Neural progenitor cell (in vitro differentiated cells): ENCODE results near the gene IRX4. TPM values are rescaled to one million over a fixed set of nuclear protein-coding genes. Genes with fewer than 3 reads are reported as not detected.

Source experiments
- DNase-seq: peaks from one replicate; pipeline ENCODE4 v3.0.0-alpha.2; 2016; ENCODE audit warnings: low spot score
- H2AFZ ChIP-seq: fragments of 200-600 bp; sonication (generic); replicated peaks from 2 replicates; pipeline ENCODE4 v1.6.1; 2016; ENCODE audit warnings: antibody characterized with exemption
- H3F3A ChIP-seq: fragments of 200-600 bp; sonication (generic); 2 replicates; pipeline ENCODE4 v1.6.1; 2016; ENCODE audit warnings: antibody characterized with exemption, low read depth
- H3K27ac ChIP-seq: fragments of 200-600 bp; sonication (generic); 2 replicates; pipeline ENCODE4 v1.5.1; 2016; ENCODE audit warnings: mild to moderate bottlenecking
- H3K27me3 ChIP-seq: fragments of 200-600 bp; sonication (generic); 2 replicates; pipeline ENCODE4 v1.6.1; 2016; ENCODE audit warnings: mild to moderate bottlenecking, moderate library complexity
- H3K36me3 ChIP-seq: fragments of 200-600 bp; sonication (generic); 2 replicates; pipeline ENCODE4 v1.5.1; 2016
- H3K4me1 ChIP-seq: fragments of 200-600 bp; sonication (generic); 2 replicates; pipeline ENCODE4 v1.6.1; 2016; ENCODE audit warnings: mixed run types
- H3K4me2 ChIP-seq: fragments of 200-600 bp; sonication (generic); 2 replicates; pipeline ENCODE4 v1.6.1; 2016
- H3K4me3 ChIP-seq: fragments of 200-600 bp; sonication (generic); 2 replicates; pipeline ENCODE4 v1.5.1; 2016
- H3K79me2 ChIP-seq: fragments of 200-600 bp; sonication (generic); 2 replicates; pipeline ENCODE4 v1.6.1; 2016; ENCODE audit warnings: low read depth
- H3K9ac ChIP-seq: fragments of 200-600 bp; sonication (generic); 2 replicates; pipeline ENCODE4 v1.6.1; 2016
- H3K9me3 ChIP-seq: fragments of 200-600 bp; sonication (generic); 2 replicates; pipeline ENCODE4 v1.5.1; 2016; ENCODE audit warnings: low read depth
- H4K20me1 ChIP-seq: fragments of 200-600 bp; sonication (generic); 2 replicates; pipeline ENCODE4 v1.6.1; 2016; ENCODE audit warnings: low read depth
- H3K27ac Mint-ChIP-seq: 3 replicates; pipeline ENCODE4 v1.8.0; 2021; ENCODE audit warnings: mixed read lengths
- H3K27me3 Mint-ChIP-seq: 2 replicates; pipeline ENCODE4 v1.8.0; 2022; ENCODE audit warnings: low read depth, mild to moderate bottlenecking, inconsistent platforms, moderate library complexity, mixed read lengths; ENCODE audit not compliant: insufficient read depth
- H3K36me3 Mint-ChIP-seq: 3 replicates; pipeline ENCODE4 v1.8.0; 2021; ENCODE audit warnings: mixed read lengths
- H3K4me1 Mint-ChIP-seq: 3 replicates; pipeline ENCODE4 v1.8.0; 2021; ENCODE audit warnings: mixed read lengths
- H3K4me3 Mint-ChIP-seq: 3 replicates; pipeline ENCODE4 v1.8.0; 2021; ENCODE audit warnings: mild to moderate bottlenecking, moderate library complexity, mixed read lengths
- H3K9me3 Mint-ChIP-seq: 3 replicates; pipeline ENCODE4 v1.8.0; 2020; ENCODE audit warnings: mixed read lengths
- EZH2 ChIP-seq: fragments of 200-600 bp; sonication (generic); IDR thresholded peaks from 2 replicates; pipeline ENCODE4 v1.6.1; 2017; ENCODE audit warnings: antibody characterized with exemption, mild to moderate bottlenecking, moderate library complexity
- EZH2phosphoT487 ChIP-seq: fragments of 200-600 bp; sonication (generic); IDR thresholded peaks from 2 replicates; pipeline ENCODE4 v1.6.1; 2017; ENCODE audit warnings: antibody characterized with exemption
- total RNA-seq: library from RNA; depleted of rRNA; stranded (reverse); fragments of >200 nt; gene quantifications from 2 replicates; pipeline ENCODE4 v1.2.3, GENCODE V29; 2015; ENCODE audit warnings: low replicate concordance
- TF ChIP-seq, protein P1 (sequence below): fragments of 200-600 bp; sonication (generic); IDR thresholded peaks from 2 replicates; pipeline ENCODE4 v1.5.1; 2017; ENCODE audit warnings: antibody characterized with exemption, mild to moderate bottlenecking

Gene IRX4
- total RNA-seq, 1 donor from 2014 or later, result not detected

DNA sequence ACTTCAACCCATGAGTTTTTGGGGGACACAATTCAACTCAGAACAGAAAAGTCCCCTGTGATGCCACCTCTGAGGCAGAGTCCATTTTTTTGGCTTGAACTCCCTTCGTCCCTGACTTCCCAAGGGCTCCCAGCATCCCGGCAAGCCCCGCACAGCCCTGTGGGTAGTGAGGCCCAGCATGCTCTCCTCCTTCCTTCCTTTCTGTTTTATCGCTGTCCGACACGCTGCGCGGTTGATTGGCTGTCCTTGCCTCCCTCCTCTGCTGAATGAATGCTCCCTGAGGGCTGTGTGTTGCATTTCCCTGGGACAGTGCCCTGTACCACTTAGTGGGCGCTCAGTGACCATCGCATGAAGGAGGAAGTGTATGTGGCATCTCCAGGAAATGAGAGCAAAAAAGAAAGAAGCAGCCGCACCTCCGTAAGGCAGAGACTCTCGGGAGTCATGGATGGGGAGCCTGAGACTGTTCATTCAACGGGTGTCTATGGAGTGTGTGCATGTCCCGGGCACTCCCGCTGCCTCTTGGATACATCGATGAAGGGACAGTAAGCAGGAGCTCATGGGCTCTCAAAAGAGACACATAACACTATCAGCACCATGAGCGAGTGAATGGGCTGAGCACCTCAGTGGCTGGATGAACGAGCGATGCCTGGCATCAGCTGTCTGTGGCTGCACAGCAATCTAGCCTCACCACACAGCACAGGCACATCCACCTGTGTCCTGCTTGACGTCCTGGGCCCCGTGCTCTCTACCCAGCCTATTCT, 10.1 kb upstream of the IRX4 start:
- H3K4me1 ChIP-seq, result no peaks in the 10 kb centered on the region
- H4K20me1 ChIP-seq, result peaks cover 8% of the 10 kb centered on the region
- TF ChIP-seq, protein P1, sequence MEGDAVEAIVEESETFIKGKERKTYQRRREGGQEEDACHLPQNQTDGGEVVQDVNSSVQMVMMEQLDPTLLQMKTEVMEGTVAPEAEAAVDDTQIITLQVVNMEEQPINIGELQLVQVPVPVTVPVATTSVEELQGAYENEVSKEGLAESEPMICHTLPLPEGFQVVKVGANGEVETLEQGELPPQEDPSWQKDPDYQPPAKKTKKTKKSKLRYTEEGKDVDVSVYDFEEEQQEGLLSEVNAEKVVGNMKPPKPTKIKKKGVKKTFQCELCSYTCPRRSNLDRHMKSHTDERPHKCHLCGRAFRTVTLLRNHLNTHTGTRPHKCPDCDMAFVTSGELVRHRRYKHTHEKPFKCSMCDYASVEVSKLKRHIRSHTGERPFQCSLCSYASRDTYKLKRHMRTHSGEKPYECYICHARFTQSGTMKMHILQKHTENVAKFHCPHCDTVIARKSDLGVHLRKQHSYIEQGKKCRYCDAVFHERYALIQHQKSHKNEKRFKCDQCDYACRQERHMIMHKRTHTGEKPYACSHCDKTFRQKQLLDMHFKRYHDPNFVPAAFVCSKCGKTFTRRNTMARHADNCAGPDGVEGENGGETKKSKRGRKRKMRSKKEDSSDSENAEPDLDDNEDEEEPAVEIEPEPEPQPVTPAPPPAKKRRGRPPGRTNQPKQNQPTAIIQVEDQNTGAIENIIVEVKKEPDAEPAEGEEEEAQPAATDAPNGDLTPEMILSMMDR, result no peak
- TF ChIP-seq EZH2, result no peak
- no peak for TF ChIP-seq EZH2phosphoT487
- no peak overlapping the region for H2AFZ ChIP-seq
- peaks cover 6% of the 10 kb centered on the region for H3K9me3 Mint-ChIP-seq
- no peak overlapping the region for H3K4me3 ChIP-seq
- no peaks in the 10 kb centered on the region for H3K36me3 Mint-ChIP-seq
- no peak for DNase-seq
- no peaks in the 10 kb centered on the region for H3K79me2 ChIP-seq
- H3K27ac ChIP-seq, result no peak overlapping the region
- peaks cover 72% of the 10 kb centered on the region for H3K27me3 ChIP-seq
- peaks cover 42% of the 10 kb centered on the region for H3K27me3 Mint-ChIP-seq
- no peak overlapping the region for H3K9ac ChIP-seq
- H3K4me2 ChIP-seq, result no peak overlapping the region
- peaks cover 17% of the 10 kb centered on the region for H3K4me1 Mint-ChIP-seq
- no peak overlapping the region for H3K4me3 Mint-ChIP-seq
- H3K36me3 ChIP-seq, result no peaks in the 10 kb centered on the region
- H3K27ac Mint-ChIP-seq, result no peak overlapping the region
- no peaks in the 10 kb centered on the region for H3K9me3 ChIP-seq
- no peaks in the 10 kb centered on the region for H3F3A ChIP-seq

DNA sequence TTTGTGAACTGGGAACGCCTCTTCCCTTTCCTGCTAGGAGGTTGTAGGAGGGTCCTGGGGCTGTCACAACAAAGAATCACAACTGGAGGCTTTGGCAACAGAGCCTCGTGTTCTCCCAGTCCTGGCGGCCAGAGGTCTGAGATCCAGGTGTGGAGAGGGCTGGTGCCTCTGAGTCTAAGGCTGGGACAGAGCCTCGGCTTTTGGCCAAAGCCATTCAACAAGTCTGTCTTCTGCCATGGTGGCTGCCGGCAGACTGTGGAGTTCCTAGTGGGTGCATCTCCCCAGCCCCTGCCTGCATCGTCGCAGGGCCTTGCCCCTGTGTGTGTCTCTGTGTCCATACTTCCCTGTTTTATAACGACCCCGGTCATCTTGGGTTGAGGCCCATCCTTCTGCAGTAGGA, 9.5 kb upstream of the IRX4 start:
- H3K4me3 Mint-ChIP-seq, result no peak overlapping the region
- H3K4me3 ChIP-seq, result no peak overlapping the region

GRCh38 chr5:1891391-1891790, 8.7 kb upstream of the IRX4 start:
- no peaks in the 10 kb centered on the region for H3K79me2 ChIP-seq
- H4K20me1 ChIP-seq, result peaks cover 20% of the 10 kb centered on the region
- H2AFZ ChIP-seq, result no peak overlapping the region
- H3K9ac ChIP-seq, result no peak overlapping the region
- no peaks in the 10 kb centered on the region for H3K9me3 ChIP-seq
- peaks cover 7% of the 10 kb centered on the region for H3K4me1 ChIP-seq
- no peaks in the 10 kb centered on the region for H3K36me3 Mint-ChIP-seq
- H3K9me3 Mint-ChIP-seq, result peaks cover 6% of the 10 kb centered on the region
- no peak overlapping the region for H3K27ac ChIP-seq
- H3K27me3 ChIP-seq, result peaks cover 87% of the 10 kb centered on the region
- peaks cover 36% of the 10 kb centered on the region for H3K27me3 Mint-ChIP-seq
- H3K27ac Mint-ChIP-seq, result no peak overlapping the region
- H3K4me2 ChIP-seq, result no peak overlapping the region
- H3K4me3 ChIP-seq, result no peak overlapping the region
- TF ChIP-seq, protein P1, result no peak
- TF ChIP-seq EZH2 (no peak), EZH2phosphoT487 (no peak)
- no peaks in the 10 kb centered on the region for H3F3A ChIP-seq
- H3K36me3 ChIP-seq, result no peaks in the 10 kb centered on the region
- peaks cover 15% of the 10 kb centered on the region for H3K4me1 Mint-ChIP-seq
- no peak for DNase-seq
- H3K4me3 Mint-ChIP-seq, result no peak overlapping the region

More for the DNA sequence above, 9.5 kb upstream of the IRX4 start:
- H3K27me3 Mint-ChIP-seq, result peaks cover 38% of the 10 kb centered on the region
- H3K36me3 ChIP-seq, result no peaks in the 10 kb centered on the region
- no peak overlapping the region for H3K27ac Mint-ChIP-seq
- no peak overlapping the region for H3K27ac ChIP-seq
- peaks cover 15% of the 10 kb centered on the region for H4K20me1 ChIP-seq
- H3K9ac ChIP-seq, result no peak overlapping the region
- no peaks in the 10 kb centered on the region for H3K36me3 Mint-ChIP-seq
- no peak for TF ChIP-seq EZH2phosphoT487
- TF ChIP-seq, protein P1, result no peak
- TF ChIP-seq EZH2, result no peak
- H3K9me3 ChIP-seq, result no peaks in the 10 kb centered on the region
- H3K9me3 Mint-ChIP-seq, result peaks cover 6% of the 10 kb centered on the region
- peaks cover 2% of the 10 kb centered on the region for H3K4me1 ChIP-seq
- no peaks in the 10 kb centered on the region for H3K79me2 ChIP-seq
- H3K27me3 ChIP-seq, result peaks cover 79% of the 10 kb centered on the region
- no peak overlapping the region for H2AFZ ChIP-seq
- peaks cover 17% of the 10 kb centered on the region for H3K4me1 Mint-ChIP-seq
- no peaks in the 10 kb centered on the region for H3F3A ChIP-seq
- no peak for DNase-seq
- no peak overlapping the region for H3K4me2 ChIP-seq
